H1 (cell line): ENCODE data around the gene DCLRE1B.

ENCODE experiments used
- CHD2 ChIP-seq: IDR thresholded peaks from 2 replicates; pipeline ENCODE4 v1.6.1; 2012; ENCODE audit warnings: low read length, improper control_type of control experiment
- NANOG ChIP-seq: IDR thresholded peaks from 2 replicates; pipeline ENCODE4 v1.6.1; 2011; ENCODE audit warnings: low read length, low read depth, mild to moderate bottlenecking, inconsistent platforms; ENCODE audit not compliant: insufficient read depth, poor library complexity, severe bottlenecking
- NRF1 ChIP-seq: IDR thresholded peaks from 2 replicates; pipeline ENCODE4 v1.6.1; 2011; ENCODE audit warnings: mild to moderate bottlenecking, low read depth, low read length, improper control_type of control experiment
- TF ChIP-seq, protein P1 (sequence below), 3 experiments: IDR thresholded peaks; 1 replicate in 2 of 3; 2 replicates in 1 of 3; pipeline versions ENCODE4 v1.5.1 to v1.6.1; 2011; ENCODE audit warnings: low read length in 3 of 3, mild to moderate bottlenecking in 3 of 3, inconsistent platforms in 2 of 3, low read depth in 1 of 3, moderate library complexity in 1 of 3; ENCODE audit not compliant: insufficient read depth in 1 of 3; ENCODE audit errors: control extremely low read depth in 1 of 3
- TF ChIP-seq, protein P2 (sequence below): IDR thresholded peaks from 2 replicates; pipeline ENCODE4 v1.6.1; 2011; ENCODE audit warnings: low read length, improper control_type of control experiment

DNA sequence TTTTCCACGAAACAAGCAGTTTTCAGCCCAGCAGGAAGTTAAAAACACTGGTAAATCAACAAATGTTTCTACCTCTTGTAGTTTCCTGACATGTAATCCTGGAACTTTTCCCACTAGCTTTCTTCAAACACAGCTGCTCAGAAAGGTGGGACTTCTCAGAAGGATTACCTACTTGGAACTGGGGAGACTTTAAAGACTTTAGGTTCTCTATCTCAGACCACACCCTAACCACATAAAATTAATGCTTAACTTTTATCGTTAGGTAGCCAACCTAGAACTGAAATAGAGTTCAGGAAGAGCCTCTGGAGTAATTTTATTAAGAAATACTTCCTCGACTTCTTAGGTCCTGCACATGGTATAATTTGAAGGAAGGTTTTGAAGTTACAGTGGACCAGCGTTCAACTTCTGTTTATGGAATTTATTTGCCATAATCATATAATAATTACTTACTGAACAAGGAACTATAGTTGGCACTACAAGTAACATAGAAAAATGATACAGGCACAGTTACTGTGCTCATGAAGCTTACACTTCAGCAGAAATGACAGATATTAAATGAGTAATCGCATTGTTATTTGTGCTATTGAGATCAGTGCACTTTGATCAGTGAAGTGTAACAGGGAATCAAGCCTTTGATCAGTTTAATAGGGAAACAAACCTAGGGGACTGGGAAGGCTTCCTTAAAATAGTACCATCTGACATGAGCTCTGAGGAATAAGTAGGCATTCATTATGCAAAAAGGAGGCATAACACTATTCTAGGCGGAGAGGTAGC is 17.5 kb upstream of the DCLRE1B start, which contains the start of gene BCL2L15:
- TF ChIP-seq, protein P1, sequence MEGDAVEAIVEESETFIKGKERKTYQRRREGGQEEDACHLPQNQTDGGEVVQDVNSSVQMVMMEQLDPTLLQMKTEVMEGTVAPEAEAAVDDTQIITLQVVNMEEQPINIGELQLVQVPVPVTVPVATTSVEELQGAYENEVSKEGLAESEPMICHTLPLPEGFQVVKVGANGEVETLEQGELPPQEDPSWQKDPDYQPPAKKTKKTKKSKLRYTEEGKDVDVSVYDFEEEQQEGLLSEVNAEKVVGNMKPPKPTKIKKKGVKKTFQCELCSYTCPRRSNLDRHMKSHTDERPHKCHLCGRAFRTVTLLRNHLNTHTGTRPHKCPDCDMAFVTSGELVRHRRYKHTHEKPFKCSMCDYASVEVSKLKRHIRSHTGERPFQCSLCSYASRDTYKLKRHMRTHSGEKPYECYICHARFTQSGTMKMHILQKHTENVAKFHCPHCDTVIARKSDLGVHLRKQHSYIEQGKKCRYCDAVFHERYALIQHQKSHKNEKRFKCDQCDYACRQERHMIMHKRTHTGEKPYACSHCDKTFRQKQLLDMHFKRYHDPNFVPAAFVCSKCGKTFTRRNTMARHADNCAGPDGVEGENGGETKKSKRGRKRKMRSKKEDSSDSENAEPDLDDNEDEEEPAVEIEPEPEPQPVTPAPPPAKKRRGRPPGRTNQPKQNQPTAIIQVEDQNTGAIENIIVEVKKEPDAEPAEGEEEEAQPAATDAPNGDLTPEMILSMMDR (IDR thresholded peaks at IDR 0.05; ENCODE audit: control extremely low read depth in 1 of 3, insufficient read depth in 1 of 3, low read depth in 1 of 3, low read length in 3 of 3), result no peak
- TF ChIP-seq CHD2 (no peak), NRF1 (no peak), NANOG (no peak)
- TF ChIP-seq, protein P2, sequence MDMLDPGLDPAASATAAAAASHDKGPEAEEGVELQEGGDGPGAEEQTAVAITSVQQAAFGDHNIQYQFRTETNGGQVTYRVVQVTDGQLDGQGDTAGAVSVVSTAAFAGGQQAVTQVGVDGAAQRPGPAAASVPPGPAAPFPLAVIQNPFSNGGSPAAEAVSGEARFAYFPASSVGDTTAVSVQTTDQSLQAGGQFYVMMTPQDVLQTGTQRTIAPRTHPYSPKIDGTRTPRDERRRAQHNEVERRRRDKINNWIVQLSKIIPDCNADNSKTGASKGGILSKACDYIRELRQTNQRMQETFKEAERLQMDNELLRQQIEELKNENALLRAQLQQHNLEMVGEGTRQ, result no peak
